GM18858 (cell line): ENCODE results near the gene ING5.

Experiments used
- ATAC-seq: cut with Tn5 transposase; IDR thresholded peaks from one replicate; pipeline ENCODE4 v1.9.1; 2021; ENCODE audit not compliant: unreplicated experiment

The ING5 gene

DNA sequence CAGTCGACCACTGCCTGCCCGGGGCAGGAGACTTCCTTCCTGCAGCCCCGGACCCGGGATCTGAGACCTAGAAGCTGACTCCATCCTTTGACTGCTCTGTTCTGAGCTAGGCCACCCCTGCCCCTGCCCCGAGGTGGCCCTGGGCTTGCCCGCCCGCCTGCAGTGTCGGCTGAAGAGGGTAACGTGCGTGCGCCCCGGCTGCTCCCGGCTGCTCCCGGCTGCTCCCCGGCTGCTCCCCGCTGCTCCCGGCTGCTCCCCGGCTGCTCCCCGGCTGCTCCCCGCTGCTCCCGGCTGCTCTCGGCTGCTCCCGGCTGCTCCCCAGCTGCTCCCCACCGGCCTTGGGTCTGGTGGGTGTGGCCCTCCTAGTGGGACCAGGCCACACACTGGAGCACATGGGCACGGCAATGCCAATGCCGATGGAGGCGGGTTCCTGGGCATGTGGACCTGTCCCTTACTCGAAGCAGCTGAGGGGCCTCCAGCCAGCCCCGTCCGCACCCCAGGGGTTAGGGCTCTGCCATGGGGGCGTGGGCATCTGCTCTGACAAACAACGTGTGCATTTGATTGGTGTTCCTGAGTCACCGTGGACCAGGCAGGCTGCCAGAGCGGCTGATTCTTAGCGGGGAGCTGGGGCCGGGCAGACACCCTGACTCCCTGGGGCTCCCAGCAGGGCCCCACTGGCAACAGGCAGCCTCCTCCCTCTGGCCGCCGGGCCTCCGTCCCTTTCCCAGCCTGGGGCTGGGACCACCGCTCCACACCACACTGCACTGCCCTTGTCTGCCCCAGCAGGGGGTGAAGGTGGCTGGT, 72.8 kb downstream of the ING5 start:
- ATAC-seq = no peak

- no peak for ATAC-seq
Measured at GRCh38 chr2:241775223-241776177, 73.7 kb downstream of the ING5 start.

DNA sequence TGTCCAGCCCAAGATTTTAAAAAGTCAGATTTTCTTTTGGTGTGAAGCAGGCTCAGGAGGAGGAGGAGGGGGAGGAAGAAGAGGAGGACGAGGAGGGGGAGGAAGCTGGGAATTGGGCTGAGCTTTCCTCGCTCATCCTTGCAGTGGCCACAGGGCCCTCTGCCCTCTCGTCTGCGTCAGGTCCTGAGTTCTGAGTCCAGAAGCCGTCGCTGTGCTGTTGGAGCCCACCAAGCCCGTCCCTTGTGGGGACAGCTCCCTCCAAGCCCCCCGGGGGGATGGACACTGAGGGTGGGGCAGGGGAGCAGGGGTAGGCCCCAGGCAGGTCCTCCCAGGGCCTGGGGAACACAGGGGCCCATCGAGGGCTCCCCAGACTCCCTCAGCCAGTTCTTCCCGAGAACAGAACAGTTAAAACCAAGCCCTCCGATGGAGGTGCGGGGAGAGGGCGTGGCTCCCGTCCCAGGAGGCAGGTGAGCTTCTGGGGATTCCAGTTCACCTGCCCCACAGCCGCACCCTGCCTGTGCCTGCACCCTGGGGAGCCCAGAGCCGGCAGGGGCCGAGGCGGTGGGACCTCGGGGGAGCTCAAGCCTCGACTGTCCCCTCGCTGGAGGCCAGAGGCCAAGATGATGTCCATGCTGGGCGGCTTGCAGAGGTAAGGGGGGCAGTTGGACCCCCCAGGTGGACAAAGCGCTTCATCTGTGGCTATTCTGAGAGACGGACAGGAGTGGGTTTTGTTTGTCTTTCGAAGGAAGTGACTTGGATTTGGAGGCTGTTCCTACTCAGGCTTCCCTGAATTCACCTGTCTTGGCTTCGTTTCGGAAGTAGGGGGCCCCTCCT, 74.7 kb downstream of the ING5 start, which contains the start of gene GAL3ST2:
TSS of gene GAL3ST2 (plus strand) at position 487 of the 834 bp plus-strand sequence. CDS start at position 621, 134 bp downstream.
- no peak for ATAC-seq

GRCh38 chr2:241777170-241777685, 75.4 kb downstream of the ING5 start:
- no peak for ATAC-seq

GRCh38 chr2:241777686-241778627, 76.1 kb downstream of the ING5 start:
- ATAC-seq = no peak
